GM10266 (cell line): ENCODE data around the gene OTOR.

ENCODE experiments used
- DNase-seq: peaks from one replicate; pipeline ENCODE4 v3.0.0; 2012; ENCODE audit errors: extremely low spot score
- TF ChIP-seq, protein P1 (sequence below): IDR thresholded peaks from 2 replicates; pipeline ENCODE4 v1.5.1; 2012; ENCODE audit warnings: mild to moderate bottlenecking, low read depth; ENCODE audit not compliant: control insufficient read depth, insufficient read depth; ENCODE audit errors: missing control alignments

Gene OTOR

DNA sequence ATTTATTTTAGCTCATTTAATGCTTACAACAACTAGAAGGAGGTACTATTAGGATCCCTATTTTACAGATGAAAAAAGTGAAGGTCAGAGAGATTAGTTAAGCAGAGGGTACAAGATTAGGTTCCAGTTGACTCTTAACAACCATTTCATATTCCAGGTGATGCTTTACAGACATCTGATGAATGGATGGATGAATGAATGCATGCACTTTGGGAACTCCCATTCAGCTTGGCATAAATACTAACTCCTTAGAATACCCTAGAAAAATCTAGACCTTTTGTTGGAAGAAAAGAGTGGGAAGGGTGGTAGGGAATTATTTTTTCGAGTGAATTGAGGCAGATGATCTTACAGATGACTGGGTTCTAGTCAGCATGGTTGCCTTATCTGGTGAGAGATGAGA is 19.1 kb upstream of the OTOR start:
- TF ChIP-seq, protein P1, sequence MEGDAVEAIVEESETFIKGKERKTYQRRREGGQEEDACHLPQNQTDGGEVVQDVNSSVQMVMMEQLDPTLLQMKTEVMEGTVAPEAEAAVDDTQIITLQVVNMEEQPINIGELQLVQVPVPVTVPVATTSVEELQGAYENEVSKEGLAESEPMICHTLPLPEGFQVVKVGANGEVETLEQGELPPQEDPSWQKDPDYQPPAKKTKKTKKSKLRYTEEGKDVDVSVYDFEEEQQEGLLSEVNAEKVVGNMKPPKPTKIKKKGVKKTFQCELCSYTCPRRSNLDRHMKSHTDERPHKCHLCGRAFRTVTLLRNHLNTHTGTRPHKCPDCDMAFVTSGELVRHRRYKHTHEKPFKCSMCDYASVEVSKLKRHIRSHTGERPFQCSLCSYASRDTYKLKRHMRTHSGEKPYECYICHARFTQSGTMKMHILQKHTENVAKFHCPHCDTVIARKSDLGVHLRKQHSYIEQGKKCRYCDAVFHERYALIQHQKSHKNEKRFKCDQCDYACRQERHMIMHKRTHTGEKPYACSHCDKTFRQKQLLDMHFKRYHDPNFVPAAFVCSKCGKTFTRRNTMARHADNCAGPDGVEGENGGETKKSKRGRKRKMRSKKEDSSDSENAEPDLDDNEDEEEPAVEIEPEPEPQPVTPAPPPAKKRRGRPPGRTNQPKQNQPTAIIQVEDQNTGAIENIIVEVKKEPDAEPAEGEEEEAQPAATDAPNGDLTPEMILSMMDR, result no peak
- DNase-seq, result no peak

DNA sequence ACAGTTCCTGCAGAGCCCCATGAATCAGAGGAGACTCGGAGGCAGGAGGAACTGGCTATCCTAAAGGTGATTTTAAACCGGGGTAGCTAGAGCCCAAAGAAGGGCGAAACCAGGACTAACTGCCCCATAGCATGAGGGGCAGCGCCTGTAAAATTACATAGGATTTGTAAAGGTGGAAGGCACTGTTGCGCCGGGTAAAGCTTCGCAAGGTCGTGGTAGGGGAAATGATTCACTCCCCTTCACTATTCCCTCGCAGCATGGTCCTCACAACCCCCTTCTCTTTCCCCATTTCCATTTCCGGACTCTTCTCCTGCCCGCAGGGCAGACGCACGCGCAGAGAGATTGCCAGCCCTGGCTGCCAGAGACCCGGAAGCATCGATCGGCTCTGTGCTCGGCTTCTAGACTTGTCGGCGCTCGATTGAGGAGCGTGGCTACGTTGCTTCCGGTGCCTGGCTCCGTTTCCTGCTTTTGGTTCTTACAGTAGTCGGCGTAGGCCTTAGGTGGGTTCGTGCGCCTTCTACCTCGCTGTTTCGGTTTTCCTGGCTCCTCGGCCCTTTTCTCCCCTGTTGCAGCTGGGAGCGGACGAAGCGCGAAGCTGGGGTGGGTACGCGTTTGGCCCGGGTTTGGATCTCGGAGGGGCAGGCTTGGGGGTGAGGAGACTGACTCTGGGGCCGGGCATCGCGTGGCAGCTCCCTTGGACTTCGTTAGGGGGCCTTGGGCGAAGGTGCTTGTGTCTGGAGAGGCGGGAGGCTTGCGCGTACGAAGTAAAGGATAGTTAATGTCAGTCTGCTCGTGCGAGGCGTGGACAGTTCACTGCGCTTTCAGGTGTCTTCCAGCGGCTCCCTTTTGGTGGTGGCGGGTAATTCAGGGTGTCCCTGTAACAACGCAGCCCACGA is 18.3 kb upstream of the OTOR start, which contains the start of gene SNRPB2:
SNRPB2 (plus strand) TSS at position 462 of the 896 bp plus-strand sequence. CDS start 1,677 bp downstream, outside the sequence.
- DNase-seq, result peak; percentile 84
- TF ChIP-seq, protein P1, result no peak

DNA sequence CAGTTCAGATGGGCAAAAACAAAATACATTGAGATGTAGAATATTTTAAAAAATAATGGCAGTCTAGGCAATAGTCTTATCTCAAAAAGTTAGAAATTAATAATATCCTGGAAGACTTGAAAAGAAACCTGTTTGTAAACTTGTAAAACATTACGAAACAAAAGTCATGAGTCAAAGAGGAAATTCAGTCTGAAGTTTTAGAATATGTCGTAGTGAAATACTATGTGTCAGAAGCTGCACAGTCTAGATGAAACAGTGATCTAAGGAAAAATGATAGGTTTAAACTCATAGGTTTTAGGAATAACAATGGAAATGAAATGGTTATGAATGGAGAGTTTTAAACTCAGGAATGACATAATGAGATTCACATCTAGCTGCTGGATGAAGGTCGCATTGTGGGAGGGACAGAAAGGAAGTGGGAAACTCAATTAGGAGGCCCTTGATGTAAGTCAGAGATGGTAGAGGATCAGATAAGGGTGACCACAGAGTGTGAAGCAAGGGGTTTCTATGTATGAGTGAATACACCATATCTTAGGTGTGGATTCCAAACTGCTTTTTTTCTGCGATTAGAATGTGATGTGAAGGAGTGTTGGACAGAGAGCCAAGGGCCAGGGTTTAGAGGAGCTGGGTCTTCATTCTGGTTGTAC is 15.5 kb upstream of the OTOR start:
- DNase-seq, result no peak
- TF ChIP-seq, protein P1, result no peak

DNA sequence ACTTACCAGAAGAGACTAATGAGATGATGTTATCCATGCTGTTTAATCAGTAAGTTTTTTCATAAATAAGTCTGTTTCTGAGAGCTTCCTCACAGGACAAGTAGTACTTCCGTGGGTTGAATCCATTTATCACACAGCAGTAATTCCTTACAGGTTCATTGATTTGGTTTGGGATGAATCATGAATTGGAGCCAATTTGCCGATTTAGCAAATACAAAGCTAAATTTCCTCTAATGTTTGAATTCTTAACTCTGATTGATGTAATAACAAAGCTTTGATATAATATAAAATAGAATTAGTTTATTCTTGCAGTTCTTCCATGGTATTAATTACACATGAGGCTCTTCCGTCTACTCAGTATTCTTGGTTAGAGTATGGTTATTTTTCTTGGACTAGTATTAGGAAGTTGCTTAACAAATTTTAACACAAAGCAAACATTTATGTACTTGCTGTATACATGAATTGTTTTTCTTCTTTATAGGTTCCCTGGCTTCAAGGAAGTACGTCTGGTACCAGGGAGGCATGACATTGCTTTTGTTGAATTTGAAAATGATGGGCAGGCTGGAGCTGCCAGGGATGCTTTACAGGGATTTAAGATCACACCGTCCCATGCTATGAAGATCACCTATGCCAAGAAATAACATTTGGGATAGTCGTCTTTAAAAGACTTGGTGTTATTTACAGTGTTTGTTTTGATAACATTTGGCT is 7.6 kb upstream of the OTOR start:
- no peak for DNase-seq
- TF ChIP-seq, protein P1, result no peak

DNA sequence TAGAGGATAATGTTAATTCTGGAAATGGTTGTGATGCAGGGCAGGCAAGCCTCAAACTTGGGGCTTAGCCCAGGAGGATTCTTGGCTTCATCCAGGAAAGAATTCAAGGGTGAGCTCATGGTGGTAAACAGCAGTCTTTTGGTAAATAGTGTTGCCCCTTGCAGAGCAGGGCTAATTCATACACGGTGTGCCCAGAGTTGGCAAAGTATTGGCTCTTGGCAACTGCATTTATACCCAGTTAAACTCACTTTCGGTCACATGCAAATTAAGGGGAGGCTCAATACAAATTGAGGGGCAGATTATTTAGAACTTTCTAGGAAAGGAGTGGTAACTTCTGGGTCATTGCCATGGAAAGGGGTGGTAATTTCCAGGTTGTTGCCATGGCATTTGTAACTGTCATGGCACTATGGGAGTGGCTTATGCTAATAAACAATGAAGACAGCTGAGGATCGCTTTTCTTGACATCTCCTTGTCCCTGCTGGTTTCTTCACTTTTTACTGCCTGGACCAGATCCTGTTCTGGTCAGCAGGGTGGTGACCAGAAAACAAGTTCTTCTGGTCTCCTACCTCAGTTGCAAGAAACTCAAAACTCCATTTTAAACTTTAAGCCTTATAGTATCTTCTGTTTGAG is 3.9 kb upstream of the OTOR start:
- TF ChIP-seq, protein P1, result no peak
- DNase-seq, result no peak

DNA sequence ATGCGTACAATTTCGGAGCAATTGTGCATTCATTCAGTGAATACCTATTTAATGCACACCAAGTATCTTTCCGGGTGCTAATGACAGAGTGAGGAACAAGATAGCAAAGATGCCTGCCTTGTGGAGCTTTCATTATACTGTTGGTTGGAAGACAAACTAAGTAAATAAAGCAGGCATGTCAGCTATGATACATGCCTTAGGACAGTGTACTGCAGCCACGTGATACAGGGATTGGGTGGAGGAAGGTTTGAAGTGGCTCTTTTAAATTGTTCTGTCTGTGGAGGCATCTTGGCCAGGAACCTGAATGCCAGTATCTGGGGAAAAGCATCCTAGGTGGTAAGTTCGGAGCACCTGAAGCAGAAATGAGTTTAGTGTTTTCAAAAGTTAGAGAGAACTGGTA is 3.0 kb upstream of the OTOR start:
- TF ChIP-seq, protein P1, result no peak
- no peak for DNase-seq
